HG03064 (cell line): ENCODE results near the gene APMAP.
"Not testable (repeated sequence)": the region's sequence is repeated elsewhere in the genome, so short reads cannot be mapped to it uniquely, and the experiment has no call there.

Experiments used
- ATAC-seq: cut with Tn5 transposase; IDR thresholded peaks from one replicate; pipeline ENCODE4 v1.9.1; 2021; ENCODE audit warnings: low read depth; ENCODE audit not compliant: unreplicated experiment

The APMAP gene

DNA sequence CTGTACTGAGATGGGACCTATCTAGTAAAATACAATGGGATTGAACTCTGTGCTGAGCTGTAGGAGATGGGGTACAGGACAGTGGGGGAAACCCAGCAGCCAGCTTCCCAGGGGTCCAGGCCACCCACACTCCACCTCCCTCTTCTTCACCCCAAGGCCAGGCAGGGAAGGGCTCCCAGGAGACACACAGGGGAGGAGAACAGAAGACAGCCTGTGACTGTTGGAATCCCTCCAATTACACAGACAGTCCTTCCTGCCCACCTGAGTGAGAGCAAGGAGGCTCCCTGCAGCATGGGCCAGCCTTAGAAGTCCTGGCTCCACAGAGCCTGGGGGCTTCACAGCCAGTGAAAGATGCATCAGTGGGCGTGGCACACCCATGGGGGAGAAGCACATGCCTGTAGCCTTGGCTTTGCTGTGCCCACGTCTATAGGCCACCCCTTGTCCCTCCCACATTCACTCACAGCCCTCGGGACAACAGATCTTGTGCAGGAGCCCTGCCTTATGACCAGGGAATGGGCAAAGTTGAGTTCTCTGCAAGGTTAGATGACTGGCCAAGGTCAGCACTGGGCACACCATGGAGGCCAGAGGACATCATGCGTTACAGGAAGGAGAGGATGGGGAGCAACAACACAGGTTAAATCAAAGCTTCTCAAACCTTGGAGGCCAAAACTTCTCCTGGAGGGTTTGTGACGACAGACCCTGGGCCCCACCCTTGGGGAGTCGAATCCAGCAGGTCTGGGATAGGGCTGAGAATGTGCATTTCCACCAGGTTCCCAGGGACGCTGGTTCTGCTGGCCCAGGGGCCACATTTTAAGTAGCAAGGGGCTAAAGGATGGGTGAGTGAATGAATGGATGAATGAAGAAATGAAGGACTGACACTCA lies 55.8 kb downstream of the APMAP start:
- no peak for ATAC-seq

- ATAC-seq = no peak
Observed at GRCh38 chr20:24935766-24936525, 56.6 kb downstream of the APMAP start.

DNA sequence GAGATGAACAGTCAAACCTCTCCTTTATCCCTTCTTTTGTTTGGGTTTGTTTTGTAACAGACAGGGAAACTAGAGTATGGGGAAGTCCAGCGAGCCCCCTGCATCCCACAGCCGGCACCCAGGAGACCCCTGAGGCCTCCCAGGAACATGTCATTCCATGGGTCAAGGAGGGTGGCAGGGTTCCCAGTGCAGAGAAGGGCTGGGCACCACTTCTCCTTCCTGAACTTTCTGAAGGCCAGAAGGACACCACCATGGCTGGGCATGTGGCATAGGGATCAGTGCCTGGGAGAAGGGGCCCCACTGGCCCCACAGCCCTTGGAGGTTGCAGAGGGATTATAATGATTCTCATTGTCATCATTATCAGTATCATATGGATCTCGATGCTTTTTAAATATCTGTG lies 57.4 kb downstream of the APMAP start:
- ATAC-seq = no peak

DNA sequence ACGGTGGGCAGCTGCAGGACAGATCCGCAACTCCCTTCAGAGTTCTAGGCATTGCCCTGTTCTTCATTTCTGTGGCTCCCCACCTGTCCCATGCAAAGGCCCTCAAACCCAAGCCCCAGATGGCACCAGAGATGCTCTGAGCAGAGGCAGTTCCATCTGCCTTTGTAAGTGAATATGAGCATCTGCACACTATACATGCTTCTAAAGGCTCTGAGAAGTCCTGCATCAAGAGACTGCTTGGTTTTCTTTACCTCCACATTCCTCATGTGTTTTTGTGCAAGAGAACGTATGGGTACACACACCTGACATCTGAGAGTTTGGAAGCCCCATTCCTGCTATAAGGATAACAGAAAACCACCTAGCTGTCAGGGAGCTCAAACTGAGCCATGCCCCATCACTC lies 57.8 kb downstream of the APMAP start:
- no peak for ATAC-seq

DNA sequence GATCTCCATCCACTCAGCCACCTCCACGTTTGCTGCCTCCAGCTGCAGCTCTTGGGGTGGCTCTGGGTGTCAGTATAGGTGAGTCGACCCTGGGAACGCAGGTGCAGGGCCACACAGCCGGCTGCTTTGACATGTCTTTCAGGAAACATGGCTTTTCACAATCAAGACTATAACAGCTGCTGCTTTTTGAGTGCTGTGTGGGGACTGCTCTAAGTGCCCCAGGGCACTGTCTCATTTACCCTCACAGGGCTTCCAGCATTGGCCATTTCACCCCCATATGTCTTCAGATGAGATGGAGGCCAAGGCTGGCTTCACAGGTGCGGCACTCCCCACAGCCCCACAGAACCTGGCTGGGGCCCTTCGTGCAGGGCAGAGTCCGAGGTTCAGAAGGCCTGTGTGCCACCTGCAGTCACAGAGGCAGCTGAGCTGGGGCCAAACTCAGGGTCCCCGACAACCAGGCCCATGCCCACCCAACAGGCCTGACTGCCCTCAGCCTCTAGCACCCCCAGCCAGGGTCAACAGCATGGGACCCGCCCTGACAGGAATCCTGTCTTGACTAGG lies 58.4 kb downstream of the APMAP start:
- ATAC-seq = no peak

GRCh38 chr20:24933266-24933908 lies 59.2 kb downstream of the APMAP start:
- ATAC-seq = no peak

DNA sequence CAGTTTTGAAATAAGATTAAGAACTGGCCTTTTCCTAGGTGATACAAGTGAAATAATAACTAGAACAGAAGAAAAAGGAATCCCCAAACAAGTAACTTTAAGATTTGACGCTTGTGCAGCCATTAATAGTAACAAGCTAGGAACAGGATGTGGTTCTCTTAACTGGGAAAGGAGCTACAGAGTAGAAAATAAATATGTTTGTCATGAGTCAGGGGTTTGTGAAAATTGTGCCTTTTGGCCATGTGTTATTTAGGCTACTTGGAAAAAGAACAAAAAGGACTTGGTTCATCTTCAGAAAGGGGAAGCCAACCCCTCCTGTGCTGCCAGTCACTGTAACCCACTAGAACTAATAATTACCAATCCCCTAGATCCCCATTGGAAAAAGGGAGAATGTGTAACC lies 60.7 kb downstream of the APMAP start:
- not testable (repeated sequence) for ATAC-seq

DNA sequence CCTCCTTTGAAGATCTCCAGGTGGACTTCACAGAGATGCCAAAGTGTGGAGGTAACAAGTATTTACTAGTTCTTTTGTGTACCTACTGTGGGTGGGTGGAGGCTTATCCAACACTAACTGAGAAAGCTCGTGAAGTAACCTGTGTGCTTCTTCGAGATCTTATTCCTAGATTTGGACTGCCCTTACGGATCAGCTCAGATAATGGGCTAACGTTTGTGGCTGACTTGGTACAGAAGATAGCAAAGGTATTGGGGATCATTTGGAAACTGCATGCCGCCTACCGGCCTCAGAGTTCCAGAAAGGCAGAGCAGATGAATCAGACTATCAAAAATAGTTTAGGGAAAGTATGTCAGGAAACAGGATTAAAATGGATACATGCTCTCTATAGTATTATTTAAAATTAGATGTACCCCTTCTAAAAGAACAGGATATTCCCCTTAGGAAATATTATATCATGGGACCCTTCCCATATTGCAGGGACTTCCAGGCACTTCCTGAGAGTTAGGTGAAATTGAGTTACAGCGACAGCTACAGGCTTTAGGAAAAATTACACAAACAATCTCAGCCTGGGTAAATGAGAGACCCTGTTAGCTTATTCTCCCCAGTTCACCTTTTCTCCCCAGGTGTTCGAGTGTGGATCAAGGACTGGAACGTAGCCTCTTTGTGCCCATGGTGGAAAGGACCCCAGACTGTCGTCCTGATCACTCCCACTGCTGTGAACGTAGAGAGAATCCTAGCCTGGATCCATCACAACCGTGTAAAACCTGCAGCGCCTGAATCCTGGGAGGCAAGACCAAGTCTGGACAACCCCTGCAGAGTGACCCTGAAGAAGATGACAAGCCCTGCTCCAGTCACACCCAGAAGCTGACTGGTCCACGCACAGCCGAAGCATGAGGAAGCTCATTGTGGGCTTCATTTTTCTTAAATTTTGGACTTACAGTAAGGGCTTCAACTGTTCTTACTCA lies 61.5 kb downstream of the APMAP start:
- not testable (repeated sequence) for ATAC-seq

DNA sequence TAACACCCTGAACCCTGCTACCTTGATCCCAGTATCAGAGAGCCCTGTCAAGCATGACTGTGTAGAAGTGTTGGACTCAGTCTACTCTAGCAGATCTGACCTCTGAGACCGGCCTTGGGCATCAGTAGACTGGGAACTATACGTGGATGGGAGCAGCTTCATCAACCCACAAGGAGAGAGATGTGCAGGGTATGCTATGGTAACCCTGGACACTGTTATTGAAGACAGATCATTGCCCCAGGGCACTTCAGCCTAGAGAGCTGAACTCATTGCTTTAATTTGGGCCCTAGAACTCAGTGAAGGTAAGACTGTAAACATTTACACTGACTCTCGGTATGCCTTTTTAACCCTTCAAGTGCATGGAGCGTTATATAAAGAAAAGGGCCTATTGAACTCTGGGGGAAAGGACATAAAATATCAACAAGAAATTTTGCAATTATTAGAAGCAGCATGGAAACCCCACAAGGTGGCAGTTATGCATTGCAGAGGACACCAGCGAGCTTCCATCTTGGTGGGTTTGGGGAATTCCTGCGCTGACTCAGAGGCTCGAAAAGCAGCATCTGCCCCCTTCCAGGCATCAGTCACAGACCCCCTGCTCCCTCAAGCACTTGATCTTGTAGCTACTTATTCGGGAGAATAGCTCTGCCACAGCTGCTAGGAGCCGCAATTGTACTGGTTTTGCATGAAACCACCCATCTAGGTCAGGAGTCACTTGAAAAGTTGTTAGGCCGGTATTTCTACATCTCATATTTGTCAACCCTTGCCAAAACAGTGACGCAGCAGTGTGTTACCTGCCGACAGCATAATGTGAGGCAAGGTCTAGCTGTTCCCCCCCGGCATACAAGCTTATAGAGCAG lies 62.5 kb downstream of the APMAP start:
- ATAC-seq = not testable (repeated sequence)

- ATAC-seq = not testable (repeated sequence)
Observed at GRCh38 chr20:24929259-24929658, 63.3 kb downstream of the APMAP start.

GRCh38 chr20:24920706-24921105 lies 71.8 kb downstream of the APMAP start:
- ATAC-seq = not testable (repeated sequence)

DNA sequence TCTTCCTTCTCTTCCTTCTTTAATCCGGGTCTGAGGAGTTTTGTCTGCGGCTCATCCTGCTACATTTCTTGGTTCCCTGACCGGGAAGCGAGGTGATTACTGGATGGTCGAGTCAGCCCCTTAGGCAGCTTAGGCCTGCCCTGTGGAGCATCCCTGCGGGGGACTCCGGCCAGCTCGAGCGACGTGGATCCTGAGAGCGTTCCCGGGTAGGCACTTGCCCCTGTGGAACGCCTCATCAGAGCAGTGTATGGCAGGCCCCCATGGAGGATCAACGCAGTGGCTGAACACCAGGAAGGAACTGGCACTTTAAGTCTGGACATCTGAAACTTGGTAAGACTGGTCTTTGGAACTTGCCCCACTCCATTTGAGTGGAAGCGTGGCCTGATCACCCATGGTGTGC lies 72.9 kb downstream of the APMAP start:
- ATAC-seq = not testable (repeated sequence)

DNA sequence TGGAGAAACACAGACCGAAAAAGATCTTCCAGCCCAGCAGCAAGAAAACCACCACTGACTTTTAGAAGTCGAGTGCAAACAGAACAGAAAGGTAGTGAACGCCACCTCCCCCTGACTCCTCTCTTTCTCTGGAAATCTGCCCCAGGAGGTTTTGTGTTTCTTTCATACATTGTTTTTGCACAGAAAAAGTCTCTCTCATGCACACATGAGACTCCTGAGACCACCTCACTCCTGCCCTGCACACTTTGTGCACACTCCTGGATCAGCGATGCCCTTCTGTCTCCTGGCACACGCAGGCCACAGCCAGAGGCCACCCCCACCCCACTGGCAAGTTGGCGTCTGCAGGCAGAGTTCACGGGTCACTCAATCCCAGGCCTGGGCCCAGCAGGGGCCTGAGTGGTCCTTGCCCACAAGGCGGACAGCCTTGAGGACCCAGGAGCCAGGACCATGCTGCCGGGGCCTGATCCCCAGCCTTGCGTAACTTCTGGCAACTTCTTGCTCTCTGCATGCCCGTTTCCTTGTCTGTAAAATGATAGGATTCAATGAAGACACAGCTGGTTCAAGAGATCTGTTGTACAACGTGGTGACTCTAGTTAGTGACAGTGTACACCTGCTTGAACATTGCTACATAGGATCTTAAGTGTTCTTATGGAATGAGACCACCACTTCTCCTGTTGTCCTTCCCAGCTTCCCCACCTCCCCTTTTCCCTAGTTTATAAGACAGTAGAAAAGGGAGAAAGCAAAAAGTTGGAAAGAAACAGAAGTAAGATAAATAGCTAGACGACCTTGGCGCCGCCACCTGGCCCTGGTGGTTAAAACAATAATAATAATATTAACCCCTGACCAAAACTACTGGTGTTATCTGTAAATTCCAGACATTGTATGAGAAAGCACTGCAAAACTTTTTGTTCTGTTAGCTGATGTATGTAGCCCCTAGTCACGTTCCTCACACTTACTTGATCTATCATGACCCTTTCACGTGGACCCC lies 73.7 kb downstream of the APMAP start:
- no peak for ATAC-seq

DNA sequence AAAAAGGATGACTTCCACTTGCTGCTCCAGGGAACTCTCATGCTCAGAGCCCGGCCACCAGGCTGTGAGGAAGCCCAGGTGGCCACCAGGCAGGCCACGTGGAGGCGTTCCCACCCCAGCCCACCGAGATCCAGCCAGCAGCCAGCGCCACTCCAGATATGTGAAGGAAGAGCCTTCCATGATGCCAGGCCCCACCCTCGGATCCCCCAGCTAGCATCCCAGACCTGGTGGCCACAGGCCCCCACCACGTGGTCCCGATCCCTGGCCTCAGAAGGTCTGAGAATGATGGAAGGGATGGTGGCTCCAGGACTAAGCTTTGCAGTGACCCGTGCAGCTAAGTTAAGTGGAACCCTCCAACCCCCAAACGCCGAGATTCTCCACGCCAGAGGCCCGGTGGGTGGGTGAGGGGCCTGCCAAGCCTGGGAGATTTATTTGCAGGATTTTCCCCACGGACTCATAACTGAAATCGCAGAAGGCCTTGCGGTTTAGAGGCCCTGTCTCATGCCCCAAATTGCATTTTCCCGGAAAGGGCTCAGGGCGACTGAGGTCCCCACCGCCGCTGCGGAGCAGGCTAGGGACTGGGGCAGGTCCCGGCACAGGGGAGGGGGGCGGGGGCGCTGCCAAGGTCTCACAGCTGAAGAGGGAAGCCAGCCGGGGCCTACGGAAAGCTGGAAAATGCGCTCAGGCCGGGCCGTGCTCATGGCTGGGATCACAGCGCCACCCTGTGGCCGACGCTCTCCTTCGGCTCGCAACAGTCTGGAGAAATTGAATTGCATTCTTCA lies 74.6 kb downstream of the APMAP start:
- ATAC-seq = no peak

DNA sequence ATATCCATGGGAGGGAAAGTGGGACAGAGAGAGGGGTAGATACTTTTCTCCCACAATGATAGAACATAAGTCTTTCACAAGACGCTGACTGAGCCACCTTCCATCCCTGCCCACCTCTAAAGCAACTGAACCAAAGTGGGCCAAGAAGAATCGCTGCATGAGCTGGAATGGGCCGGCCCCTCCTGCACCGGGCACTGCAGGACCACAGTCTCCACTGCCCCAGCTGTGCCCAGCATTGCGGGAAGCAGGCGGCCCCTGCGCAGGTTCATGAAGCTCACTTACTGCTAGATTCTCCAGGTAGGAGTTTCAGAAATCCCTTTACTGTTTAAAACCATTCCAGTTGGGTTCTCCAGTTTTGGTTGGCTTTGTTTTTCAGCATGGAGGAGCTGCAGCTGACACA lies 75.5 kb downstream of the APMAP start:
- no peak for ATAC-seq

DNA sequence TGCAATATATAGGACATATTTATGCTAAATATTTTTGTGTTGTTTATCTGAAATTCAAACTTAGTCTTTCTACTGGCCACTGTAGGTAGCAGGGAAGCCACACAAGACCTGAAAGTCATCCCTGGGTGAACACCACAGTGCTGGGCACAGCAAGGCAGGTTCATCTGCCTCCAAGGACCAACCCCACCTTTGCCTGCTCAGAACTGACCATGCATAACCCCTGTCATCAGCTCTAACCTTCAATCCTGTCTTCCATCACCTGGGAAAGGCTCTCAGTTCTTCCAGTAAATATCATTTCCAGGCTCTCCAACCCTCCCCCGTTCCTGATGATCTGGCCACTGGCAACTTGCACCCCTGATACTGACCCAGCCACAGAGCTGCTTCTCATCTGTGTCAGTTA lies 76.1 kb downstream of the APMAP start:
- no peak for ATAC-seq

GRCh38 chr20:24915892-24916291 lies 76.7 kb downstream of the APMAP start:
- ATAC-seq = no peak
